Stimulated activated CD8-positive, alpha-beta memory T cell treated with anti-CD3 and anti-CD28 coated beads, Interleukin-7, amount 100 ng/mL, for 1 hour (primary cell): ENCODE data around the gene GLIPR2.
A peak's percentile ranks its signal among the peaks of the same experiment; 100 is the strongest.
"Not testable (repeated sequence)": the region's sequence is repeated elsewhere in the genome, so short reads cannot be mapped to it uniquely, and the experiment has no call there.

Experiments
- DNase-seq, 2 donors: peaks; one replicate each; pipeline ENCODE4 v3.0.0-alpha.2; 2020; ENCODE audit warnings: low read depth in 2 of 2

GLIPR2 gene

GRCh38 chr9:36144309-36145232 lies 8.0 kb downstream of the GLIPR2 start:
- no peak for DNase-seq

DNA sequence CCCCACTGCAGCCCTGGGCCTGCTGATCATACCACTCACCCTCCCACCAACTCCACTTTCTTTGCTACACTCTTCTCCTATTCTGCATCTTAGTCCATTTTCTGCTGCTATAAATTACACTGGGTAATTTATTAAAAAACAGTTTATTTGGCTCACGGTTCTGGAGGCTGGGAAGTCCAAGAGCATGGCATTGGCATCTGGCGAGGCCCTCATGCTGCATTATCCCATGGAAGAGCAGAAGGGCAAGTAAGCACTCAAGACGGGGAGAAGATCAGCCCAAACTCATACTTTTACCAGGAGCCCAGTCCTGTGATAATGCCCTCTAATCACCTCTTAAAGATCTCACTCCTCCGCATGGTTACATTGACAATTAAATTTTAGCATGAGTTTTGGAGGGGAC lies 9.4 kb downstream of the GLIPR2 start:
- DNase-seq: no peak

- DNase-seq: no peak
Observed at GRCh38 chr9:36146651-36147050, 10.1 kb downstream of the GLIPR2 start.

- DNase-seq: no peak
Observed at GRCh38 chr9:36147441-36148175, 11.1 kb downstream of the GLIPR2 start.

DNA sequence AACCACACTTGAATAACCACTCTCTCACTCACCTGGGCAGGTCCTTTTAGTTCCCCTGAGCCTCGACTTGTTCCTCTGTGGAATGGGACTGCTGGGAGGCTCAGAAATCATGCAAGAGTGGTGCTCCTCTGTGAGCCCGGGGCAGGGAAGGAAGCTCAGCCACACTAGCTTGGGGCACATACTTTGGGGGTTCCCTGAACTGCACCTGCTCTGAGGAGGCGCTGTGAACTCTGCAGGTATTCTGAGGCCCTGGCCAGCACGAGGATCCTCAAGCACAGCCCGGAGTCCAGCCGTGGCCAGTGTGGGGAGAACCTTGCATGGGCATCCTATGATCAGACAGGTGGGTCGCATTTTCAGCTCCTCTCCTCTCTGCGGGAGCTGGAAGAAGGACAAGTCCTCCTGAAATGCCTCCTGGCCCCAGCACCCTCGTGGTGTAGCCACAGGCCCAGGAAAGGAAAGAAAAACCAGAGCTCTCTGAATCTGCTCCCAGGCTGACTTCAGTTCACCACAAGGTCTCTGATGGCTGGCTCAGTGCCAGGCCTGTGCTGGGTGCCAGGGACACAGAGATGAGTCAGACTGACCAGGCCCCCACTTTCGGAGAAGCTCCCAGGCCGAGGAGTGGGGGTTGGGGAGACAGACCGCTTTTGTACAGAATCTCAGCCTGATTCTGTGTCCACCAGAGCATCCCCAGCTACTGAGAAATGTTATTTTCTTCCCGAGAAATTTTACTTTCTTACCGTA lies 11.9 kb downstream of the GLIPR2 start:
- peak; percentile 57 to 61 for DNase-seq

- DNase-seq: no peak
Observed at GRCh38 chr9:36149197-36149596, 12.7 kb downstream of the GLIPR2 start.

- no peak for DNase-seq
Observed at GRCh38 chr9:36150574-36151315, 14.2 kb downstream of the GLIPR2 start.

DNA sequence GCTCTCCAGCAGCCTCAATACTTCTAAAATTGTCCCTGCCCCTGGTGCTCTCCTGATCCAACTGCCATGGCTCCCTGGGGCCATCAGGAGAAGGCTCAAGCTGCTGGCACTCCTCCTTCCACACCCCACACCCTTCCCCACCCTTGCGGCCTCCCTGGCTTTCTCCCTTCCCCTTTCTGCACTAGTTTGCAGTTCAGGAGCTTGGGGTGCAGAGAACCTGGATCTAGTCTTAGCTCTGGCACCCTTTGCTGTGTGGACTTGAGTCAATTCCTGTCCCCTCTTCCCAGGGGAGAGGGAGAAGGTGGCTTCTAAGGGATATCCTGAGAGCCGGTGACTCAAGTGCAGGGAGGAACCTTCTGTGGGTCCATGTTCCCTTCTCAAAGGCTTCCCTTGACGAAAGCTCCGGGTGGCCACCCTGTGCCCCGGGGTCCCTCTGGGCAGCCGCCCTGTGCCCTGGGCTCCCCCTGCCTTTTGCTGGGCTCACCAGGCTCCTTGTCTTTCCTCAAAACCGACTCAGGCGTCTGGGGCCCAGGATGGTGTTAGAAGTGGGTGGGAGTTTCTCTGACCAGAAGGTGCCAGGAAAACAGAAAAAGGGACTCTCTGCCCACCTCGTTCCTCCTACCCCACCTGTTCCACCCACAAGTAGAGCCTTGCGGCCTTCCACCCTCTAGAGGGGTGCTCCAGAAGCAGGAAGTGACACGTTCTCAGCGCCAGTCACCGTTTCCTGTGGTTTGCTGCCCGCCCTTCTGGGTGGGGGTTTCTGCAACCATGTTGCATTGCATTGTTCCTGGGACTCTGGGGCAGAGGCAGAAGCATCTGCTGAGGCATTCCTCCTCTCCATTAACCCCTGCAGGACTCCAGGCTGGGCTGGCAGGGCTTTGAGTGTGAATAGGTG lies 15.0 kb downstream of the GLIPR2 start:
- peak; percentile 81 to 82 for DNase-seq

DNA sequence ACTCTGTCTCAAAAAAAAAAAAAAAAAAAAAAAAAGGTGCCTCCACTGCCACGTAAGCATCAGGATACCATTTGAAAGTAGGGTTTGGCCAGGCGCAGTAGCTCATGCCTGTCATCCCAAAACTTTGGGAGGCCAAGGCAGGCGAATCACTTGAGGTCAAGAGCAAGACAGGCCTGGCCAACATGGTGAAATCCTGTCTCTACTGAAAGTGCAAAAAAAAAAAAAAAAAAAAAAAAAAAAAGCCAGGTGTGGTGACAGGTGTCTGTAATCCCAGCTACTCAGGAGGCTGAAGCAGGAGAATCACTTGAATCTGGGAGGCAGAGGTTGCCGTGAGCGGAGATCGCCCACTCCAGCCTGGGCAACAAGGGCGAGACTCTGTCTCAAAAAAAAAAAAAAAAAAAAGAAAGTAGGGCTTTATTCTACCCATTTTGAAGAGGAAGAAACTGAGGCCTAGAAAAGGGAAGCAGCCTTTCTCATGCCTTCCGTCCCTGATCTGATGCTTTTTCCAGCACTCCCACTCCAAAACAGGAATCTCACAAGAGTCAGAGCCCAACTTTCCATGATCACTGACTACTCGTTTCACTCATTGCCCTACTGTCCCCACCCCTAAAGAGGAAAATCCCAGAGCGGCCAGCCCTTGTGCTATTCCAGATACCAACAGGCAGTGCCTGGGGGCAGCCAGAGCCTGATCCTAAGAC lies 16.4 kb downstream of the GLIPR2 start:
- no peak for DNase-seq

- no peak for DNase-seq
Observed at GRCh38 chr9:36153746-36154145, 17.2 kb downstream of the GLIPR2 start.

- no peak for DNase-seq
Observed at GRCh38 chr9:36154331-36154952, 17.9 kb downstream of the GLIPR2 start.

DNA sequence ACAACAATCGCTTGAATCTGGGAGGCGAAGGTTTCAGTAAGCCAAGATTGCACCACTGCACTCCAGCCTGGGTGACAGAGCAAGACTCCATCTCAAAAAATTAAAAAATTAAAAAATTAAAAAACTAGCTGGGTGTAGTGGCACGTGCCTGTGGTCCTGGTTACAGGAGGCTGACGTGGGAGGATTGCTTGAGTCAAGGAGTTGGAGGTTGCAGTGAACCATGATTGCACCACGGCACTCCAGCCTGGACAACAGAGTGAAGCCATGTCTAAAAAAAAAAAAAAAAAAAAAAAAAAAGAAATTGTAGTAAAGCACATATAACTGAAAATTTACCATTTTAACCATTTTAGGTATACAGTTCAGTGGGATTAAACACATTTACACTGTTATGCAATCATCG lies 19.6 kb downstream of the GLIPR2 start:
- DNase-seq: no peak

- no peak for DNase-seq
Observed at GRCh38 chr9:36158122-36158521, 21.6 kb downstream of the GLIPR2 start.

DNA sequence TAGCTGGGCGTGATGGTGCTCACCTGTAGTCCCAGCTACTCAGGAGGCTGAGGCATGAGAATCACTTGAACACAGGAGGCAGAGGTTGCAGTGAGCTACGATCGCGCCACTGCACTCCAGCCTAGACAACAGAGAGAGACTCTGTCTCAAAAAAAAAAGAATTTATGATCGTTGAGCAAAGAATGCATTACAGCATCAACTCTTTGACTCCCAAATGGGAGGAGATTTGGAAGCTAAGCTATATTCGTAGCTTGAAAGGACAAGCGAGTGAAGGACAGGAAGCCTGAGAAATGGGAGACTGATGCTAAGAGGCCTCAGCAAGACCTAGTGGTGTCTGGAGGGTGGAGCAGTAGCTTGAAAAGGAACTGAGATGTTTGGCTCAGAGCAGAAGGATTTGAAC lies 22.4 kb downstream of the GLIPR2 start:
- DNase-seq: no peak

DNA sequence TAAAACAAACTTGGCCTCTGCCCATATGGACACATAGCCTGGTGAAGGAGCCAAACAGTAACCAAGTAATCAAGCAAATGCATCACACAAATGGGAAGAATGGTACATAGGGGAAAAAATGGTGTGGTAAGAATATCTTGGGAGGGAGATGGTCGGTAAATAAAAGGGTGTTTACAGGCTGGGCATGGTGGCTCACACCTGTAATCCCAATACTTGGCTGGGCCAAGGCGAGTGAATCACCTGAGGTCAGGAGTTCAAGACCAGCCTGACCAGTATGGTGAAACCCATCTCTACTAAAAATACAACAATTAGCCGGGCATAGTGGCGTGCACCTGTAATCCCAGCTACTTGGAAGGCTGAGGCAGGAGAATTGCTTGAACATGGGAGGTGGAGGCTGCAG lies 23.0 kb downstream of the GLIPR2 start:
- DNase-seq: not testable (repeated sequence)

- DNase-seq: not testable (repeated sequence)
Observed at GRCh38 chr9:36160126-36160525, 23.6 kb downstream of the GLIPR2 start.

GRCh38 chr9:36161187-36161586 lies 24.7 kb downstream of the GLIPR2 start:
- no peak for DNase-seq

DNA sequence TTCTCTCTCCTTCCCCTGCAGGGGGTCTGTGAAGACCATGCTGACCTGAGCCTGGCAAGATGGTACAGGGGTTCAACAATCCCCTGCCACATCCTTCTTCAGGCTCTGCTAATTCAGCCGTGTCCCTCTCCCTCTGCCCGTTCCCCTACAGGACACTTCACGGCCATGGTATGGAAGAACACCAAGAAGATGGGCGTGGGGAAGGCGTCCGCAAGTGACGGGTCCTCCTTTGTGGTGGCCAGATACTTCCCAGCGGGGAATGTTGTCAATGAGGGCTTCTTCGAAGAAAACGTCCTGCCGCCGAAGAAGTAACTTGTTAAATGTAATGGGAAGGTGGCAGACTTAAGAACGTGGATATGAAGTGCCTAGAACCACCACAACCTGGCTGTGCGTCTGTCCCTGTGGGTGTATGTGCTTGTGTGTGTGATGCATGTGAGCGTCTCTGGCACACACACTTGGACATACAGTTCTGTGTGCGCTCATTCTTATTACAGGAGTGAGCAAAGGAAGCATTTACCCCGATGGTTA lies 25.7 kb downstream of the GLIPR2 start:
- DNase-seq: no peak
